Activated naive CD4-positive, alpha-beta T cell treated with anti-CD3 and anti-CD28 coated beads, Interleukin-2, amount 10 ng/mL, durations not matched to agents 7 days and 5 days (primary cell): Measurements from ENCODE around the gene TRANK1.
"Not testable (repeated sequence)": the region's sequence is repeated elsewhere in the genome, so short reads cannot be mapped to it uniquely, and the experiment has no call there.

Experiments
- CTCF ChIA-PET: fragments of 350-600 bp; sonication (Branson Sonifier 250); formaldehyde crosslinking; loops from one replicate; lab custom pipeline; 2021; ENCODE audit warnings: antibody characterized with exemption; lab: Charles Lee
- DNase-seq: peaks from one replicate; pipeline ENCODE4 v3.0.0-alpha.2; 2020
- H3K27ac Mint-ChIP-seq: one replicate; pipeline ENCODE4 v1.8.0; 2021; ENCODE audit warnings: mild to moderate bottlenecking, moderate library complexity, mixed read lengths
- H3K27me3 Mint-ChIP-seq: one replicate; pipeline ENCODE4 v1.8.0; 2021; ENCODE audit warnings: mild to moderate bottlenecking, mixed read lengths
- H3K36me3 Mint-ChIP-seq: one replicate; pipeline ENCODE4 v1.8.0; 2021; ENCODE audit warnings: mixed read lengths
- H3K4me1 Mint-ChIP-seq: one replicate; pipeline ENCODE4 v1.8.0; 2021; ENCODE audit warnings: mixed read lengths
- H3K4me3 Mint-ChIP-seq: one replicate; pipeline ENCODE4 v1.8.0; 2021; ENCODE audit warnings: mild to moderate bottlenecking, moderate library complexity, mixed read lengths
- H3K9me3 Mint-ChIP-seq: one replicate; pipeline ENCODE4 v1.8.0; 2021; ENCODE audit warnings: mixed read lengths

TRANK1 gene

DNA sequence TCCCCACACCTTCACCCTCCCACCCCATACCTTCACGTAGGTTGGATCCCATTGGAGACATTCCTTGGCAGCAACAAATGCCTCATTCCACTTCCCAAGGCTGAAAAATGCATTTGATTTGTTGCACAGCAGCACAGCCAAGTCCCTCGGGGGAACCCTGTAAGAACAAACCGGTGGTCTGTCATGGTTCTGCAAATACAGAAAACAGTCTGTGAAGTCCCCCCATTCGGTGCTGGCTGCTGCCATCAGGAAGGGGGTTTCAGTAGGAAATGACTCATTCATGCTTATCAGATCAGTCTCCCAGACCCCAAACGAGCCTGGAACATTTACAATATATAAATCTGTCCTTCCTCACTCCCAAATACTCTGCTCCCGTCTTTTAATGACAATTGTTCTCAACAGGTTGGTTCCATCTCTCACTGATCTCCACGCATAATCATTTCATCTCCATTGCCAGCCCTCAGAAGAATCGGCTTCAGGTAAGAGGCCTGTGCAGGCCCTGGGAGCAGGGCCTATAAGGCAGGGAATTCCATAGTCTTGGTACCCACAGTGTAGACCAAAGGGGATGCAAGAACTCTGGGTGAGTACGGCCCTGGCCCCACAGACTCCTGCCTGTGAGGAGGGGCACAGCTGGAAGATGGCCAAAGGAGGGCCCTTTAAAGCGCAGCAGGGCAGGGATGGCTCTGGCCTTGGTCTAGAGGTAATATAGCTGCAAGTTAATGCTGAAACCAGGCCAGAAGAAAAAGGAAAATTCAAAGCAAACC lies 41.6 kb downstream of the TRANK1 start:
- H3K4me1 Mint-ChIP-seq: peaks cover 68% of the 10 kb centered on the region
- CTCF ChIA-PET: interaction anchor here (0.9 to 8.1 kb wide), 3 partner anchors 16 to 55 kb away, joined by 4 to 78 read pairs (median 4); no protein-coding TSS in a partner anchor
- H3K27me3 Mint-ChIP-seq: no peaks in the 10 kb centered on the region
- no peak for DNase-seq
- H3K27ac Mint-ChIP-seq: no peak overlapping the region
- H3K9me3 Mint-ChIP-seq: no peaks in the 10 kb centered on the region
- H3K36me3 Mint-ChIP-seq: peaks cover 64% of the 10 kb centered on the region
- no peak overlapping the region for H3K4me3 Mint-ChIP-seq

DNA sequence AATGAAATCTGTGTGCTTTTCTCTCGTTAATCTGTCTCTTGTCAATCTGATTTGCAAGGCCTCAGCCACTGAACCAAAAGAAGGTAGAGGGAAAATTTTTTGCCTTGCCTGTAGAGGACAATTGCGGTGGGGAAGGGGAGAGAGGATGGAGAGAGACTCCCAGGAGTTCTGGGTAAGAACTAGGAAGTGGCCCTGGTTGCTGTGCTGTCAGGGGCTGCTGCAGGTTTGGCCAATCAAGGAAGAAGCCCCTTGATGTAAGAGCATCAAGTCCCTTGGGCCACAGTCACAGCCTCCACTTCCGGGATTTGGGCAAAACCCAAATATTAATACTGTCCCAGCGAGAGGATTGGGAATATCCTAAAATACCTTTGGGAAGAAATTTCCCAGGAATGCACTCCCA lies 43.3 kb downstream of the TRANK1 start:
- no peaks in the 10 kb centered on the region for H3K9me3 Mint-ChIP-seq
- H3K27me3 Mint-ChIP-seq: no peaks in the 10 kb centered on the region
- H3K4me1 Mint-ChIP-seq: peaks cover 62% of the 10 kb centered on the region
- no peak overlapping the region for H3K4me3 Mint-ChIP-seq
- no peak overlapping the region for H3K27ac Mint-ChIP-seq
- H3K36me3 Mint-ChIP-seq: peaks cover 74% of the 10 kb centered on the region
- CTCF ChIA-PET: interaction anchor here (0.9 to 8.1 kb wide), 2 partner anchors 25 to 56 kb away, joined by 3 to 78 read pairs; no protein-coding TSS in a partner anchor
- DNase-seq: no peak

- Mint-ChIP-seq H3K27ac (peak overlapping the region; percentile 72), H3K9me3 (no peaks in the 10 kb centered on the region), H3K36me3 (peaks cover 77% of the 10 kb centered on the region), H3K4me3 (peak overlapping the region; percentile 3), H3K4me1 (peaks cover 58% of the 10 kb centered on the region), H3K27me3 (no peaks in the 10 kb centered on the region)
- CTCF ChIA-PET: interaction anchor here (0.6 to 8.1 kb wide), 2 partner anchors 57 to 135 kb away, joined by 3 to 78 read pairs; no protein-coding TSS in a partner anchor
- DNase-seq: no peak
These were observed 44.1 kb downstream of the TRANK1 start for GRCh38 chr3:36900474-36901443.

- CTCF ChIA-PET: interaction anchor here (0.9 to 1.5 kb wide), 2 partner anchors 9 kb away, joined by 3 read pairs; no protein-coding TSS in a partner anchor
- H3K27ac Mint-ChIP-seq: peak overlapping the region; percentile 63
- DNase-seq: no peak
- H3K27me3 Mint-ChIP-seq: no peaks in the 10 kb centered on the region
- H3K4me3 Mint-ChIP-seq: no peak overlapping the region
- no peaks in the 10 kb centered on the region for H3K9me3 Mint-ChIP-seq
- peaks cover 91% of the 10 kb centered on the region for H3K36me3 Mint-ChIP-seq
- H3K4me1 Mint-ChIP-seq: peaks cover 51% of the 10 kb centered on the region
These were observed 49.1 kb downstream of the TRANK1 start for GRCh38 chr3:36895496-36896409.

DNA sequence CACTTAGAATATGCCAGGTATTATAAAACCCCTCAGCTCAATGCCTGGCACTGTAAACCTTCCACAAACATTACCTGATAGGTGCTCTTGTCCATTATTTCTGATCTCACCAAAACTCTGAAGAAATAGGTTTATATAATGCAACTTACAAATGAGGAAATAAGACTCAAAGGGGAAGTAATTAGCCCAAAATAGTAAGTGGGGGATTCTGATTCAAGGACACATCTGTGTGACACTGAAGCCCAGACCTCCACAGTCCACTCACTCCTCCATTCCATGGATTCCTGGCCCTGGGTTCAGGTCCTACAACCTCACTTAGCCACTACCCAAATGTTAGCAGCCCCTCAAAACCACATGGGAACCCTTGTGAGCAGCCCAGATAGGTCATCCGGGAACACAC lies 49.9 kb downstream of the TRANK1 start:
- Mint-ChIP-seq H3K4me3 (no peak overlapping the region), H3K27ac (no peak overlapping the region), H3K27me3 (no peaks in the 10 kb centered on the region), H3K36me3 (peaks cover 92% of the 10 kb centered on the region), H3K4me1 (peaks cover 43% of the 10 kb centered on the region), H3K9me3 (no peaks in the 10 kb centered on the region)
- CTCF ChIA-PET: interaction anchor here (1.5 kb wide), 1 partner anchor 10 kb away, joined by 3 read pairs; no protein-coding TSS in a partner anchor
- DNase-seq: no peak

- DNase-seq: no peak
- Mint-ChIP-seq H3K27ac (no peak overlapping the region), H3K4me3 (no peak overlapping the region), H3K4me1 (peaks cover 42% of the 10 kb centered on the region), H3K9me3 (no peaks in the 10 kb centered on the region), H3K36me3 (peaks cover 91% of the 10 kb centered on the region), H3K27me3 (no peaks in the 10 kb centered on the region)
- CTCF ChIA-PET: interaction anchor here (1.0 to 3.5 kb wide), 3 partner anchors 12 to 65 kb away, joined by 3 to 15 read pairs (median 7); no protein-coding TSS in a partner anchor
These were observed 51.0 kb downstream of the TRANK1 start for GRCh38 chr3:36893826-36894225.

- CTCF ChIA-PET: interaction anchor here (0.9 to 3.5 kb wide), 4 partner anchors 9 to 66 kb away, joined by 3 to 15 read pairs (median 5); no protein-coding TSS in a partner anchor
- Mint-ChIP-seq H3K4me3 (no peak overlapping the region), H3K27ac (peak overlapping the region; percentile 49), H3K4me1 (peaks cover 42% of the 10 kb centered on the region), H3K27me3 (no peaks in the 10 kb centered on the region), H3K9me3 (no peaks in the 10 kb centered on the region), H3K36me3 (peaks cover 90% of the 10 kb centered on the region)
- no peak for DNase-seq
These were observed 51.7 kb downstream of the TRANK1 start for GRCh38 chr3:36893137-36893557.

DNA sequence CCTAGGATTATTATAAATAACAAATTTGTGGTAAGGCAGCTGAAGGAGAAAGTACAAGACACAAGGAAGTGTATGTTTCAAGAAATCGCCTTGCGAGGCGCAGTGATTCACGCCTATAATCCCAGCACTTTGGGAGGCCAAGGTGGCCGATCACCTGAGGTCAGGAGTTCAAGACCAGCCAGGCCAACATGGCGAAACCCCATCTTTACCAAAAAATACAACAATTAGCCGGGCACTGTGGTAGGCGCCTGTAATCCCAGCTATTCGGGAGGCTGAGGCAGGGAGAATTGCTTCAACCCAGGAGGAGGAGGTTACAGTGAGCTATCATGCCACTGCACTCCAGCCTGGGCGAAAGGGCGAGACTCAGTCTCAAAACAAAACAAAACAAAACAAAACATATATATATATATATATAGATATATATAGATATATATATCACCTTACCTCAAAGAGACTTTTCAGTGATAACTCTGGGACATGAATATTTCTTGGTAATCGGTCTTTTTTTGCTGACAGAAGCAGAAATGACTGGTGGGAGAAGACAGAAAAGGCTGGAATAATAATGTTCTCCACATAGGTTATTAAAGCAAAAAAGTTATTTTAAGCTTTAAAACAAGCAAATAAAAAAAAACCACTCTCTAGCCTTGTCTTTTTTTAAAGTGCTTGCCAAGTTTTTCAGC lies 52.3 kb downstream of the TRANK1 start:
- no peak overlapping the region for H3K4me3 Mint-ChIP-seq
- no peaks in the 10 kb centered on the region for H3K9me3 Mint-ChIP-seq
- DNase-seq: no peak
- no peaks in the 10 kb centered on the region for H3K27me3 Mint-ChIP-seq
- CTCF ChIA-PET: interaction anchor here (0.9 to 3.5 kb wide), 3 partner anchors 8 to 66 kb away, joined by 3 to 15 read pairs (median 7); no protein-coding TSS in a partner anchor
- H3K27ac Mint-ChIP-seq: peak overlapping the region; percentile 49
- peaks cover 42% of the 10 kb centered on the region for H3K4me1 Mint-ChIP-seq
- peaks cover 89% of the 10 kb centered on the region for H3K36me3 Mint-ChIP-seq

GRCh38 chr3:36891701-36892160 lies 53.1 kb downstream of the TRANK1 start:
- peaks cover 90% of the 10 kb centered on the region for H3K36me3 Mint-ChIP-seq
- no peak overlapping the region for H3K27ac Mint-ChIP-seq
- H3K4me3 Mint-ChIP-seq: no peak overlapping the region
- H3K27me3 Mint-ChIP-seq: no peaks in the 10 kb centered on the region
- CTCF ChIA-PET: interaction anchor here (3.5 kb wide), 1 partner anchor 67 kb away, joined by 15 read pairs; no protein-coding TSS in a partner anchor
- DNase-seq: no peak
- peaks cover 38% of the 10 kb centered on the region for H3K4me1 Mint-ChIP-seq
- H3K9me3 Mint-ChIP-seq: no peaks in the 10 kb centered on the region

DNA sequence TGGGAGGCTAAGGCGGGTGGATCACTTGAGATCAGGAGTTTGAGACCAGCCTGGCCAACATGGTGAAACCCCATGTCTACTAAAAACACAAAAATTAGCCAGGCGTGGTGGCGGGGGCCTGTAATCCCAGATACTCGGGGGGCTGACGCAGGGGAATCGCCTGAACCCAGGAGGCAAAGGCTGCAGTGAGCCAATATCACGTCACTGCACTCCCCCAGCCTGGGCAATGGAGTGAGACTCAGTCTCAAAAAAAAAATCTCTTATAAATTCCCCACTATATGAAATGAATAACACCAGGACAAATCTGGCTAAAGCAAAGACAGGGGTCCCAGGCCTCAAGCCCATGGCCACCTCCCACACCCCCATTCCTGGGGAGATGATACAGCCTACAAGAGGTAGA lies 53.8 kb downstream of the TRANK1 start:
- peaks cover 37% of the 10 kb centered on the region for H3K4me1 Mint-ChIP-seq
- H3K4me3 Mint-ChIP-seq, DNase-seq, H3K27ac Mint-ChIP-seq, H3K27me3 Mint-ChIP-seq, H3K9me3 Mint-ChIP-seq: not testable (repeated sequence)
- peaks cover 85% of the 10 kb centered on the region for H3K36me3 Mint-ChIP-seq
- CTCF ChIA-PET: interaction anchor here (3.5 kb wide), 1 partner anchor 68 kb away, joined by 15 read pairs; no protein-coding TSS in a partner anchor

DNA sequence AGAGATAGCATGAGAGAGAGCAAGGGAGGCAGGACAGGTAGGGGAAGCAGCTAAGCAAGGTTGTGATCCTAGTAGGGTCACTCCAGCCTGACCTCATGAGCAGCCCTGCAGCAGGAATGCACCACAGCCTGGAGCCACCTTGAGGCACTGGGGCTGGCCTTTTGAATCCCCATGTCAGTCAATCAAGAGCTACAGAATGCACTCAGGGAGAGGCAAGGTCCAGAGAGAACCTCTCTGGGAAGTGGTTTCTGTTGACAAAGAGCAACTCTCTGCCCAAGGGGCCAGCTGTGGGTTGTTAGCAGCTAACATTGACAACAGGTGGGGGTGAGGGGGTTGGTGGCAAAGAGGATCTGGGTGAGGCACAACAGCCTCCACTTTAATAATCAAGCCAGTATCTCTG lies 54.6 kb downstream of the TRANK1 start:
- no peak for DNase-seq
- Mint-ChIP-seq H3K27ac (no peak overlapping the region), H3K4me3 (no peak overlapping the region), H3K27me3 (no peaks in the 10 kb centered on the region), H3K9me3 (no peaks in the 10 kb centered on the region), H3K4me1 (peaks cover 29% of the 10 kb centered on the region), H3K36me3 (peaks cover 79% of the 10 kb centered on the region)
- CTCF ChIA-PET: interaction anchor here (1.3 to 1.5 kb wide), 2 partner anchors 22 to 68 kb away, joined by 4 to 5 read pairs; no protein-coding TSS in a partner anchor

DNA sequence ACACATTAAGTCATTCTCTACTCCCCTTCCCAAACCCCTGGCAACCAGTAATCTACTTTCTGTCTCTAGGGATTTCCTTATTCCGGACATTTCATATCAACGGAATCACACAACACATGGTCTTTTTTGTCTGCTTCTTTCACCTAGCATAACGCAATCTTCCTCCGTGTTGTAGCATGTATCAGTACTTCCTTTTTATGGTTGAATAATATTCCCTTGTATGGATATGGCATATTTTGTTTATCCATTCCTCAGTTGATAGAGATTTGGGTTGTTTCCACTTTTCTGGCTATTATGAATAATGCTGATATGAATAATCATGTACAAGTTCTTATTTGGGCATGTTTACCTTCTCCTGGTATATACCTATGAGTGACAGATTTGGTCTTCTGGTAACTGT lies 63.1 kb downstream of the TRANK1 start:
- CTCF ChIA-PET: no interaction called here

More for the DNA sequence above, 63.1 kb downstream of the TRANK1 start:
- Mint-ChIP-seq H3K27me3 (no peaks in the 10 kb centered on the region), H3K36me3 (peaks cover 48% of the 10 kb centered on the region), H3K4me1 (peaks cover 22% of the 10 kb centered on the region), H3K9me3 (no peaks in the 10 kb centered on the region), H3K4me3 (no peak overlapping the region), H3K27ac (no peak overlapping the region)
- no peak for DNase-seq
